Esophagus muscularis mucosa (tissue), 4 donors: ENCODE measurements around the gene NGRN. TPM values are rescaled to one million over a fixed set of nuclear protein-coding genes. Genes with fewer than 3 reads are reported as not detected.
"Not testable (repeated sequence)": the region's sequence is repeated elsewhere in the genome, so short reads cannot be mapped to it uniquely, and the experiment has no call there.

Experiments used
- DNase-seq: peaks from one replicate; pipeline ENCODE4 v3.0.0-alpha.2; 2017; ENCODE audit errors: extremely low spot score
- H3K27ac ChIP-seq, 4 donors: fragments of 200-600 bp; sonication (generic); replicated peaks in 1 of 4; 1 replicate in 3 of 4; 2 replicates in 1 of 4; pipeline ENCODE4 v1.5.1; 2016 to 2019; ENCODE audit warnings: mild to moderate bottlenecking in 1 of 4
- H3K27me3 ChIP-seq, 4 donors: fragments of 200-600 bp; sonication (generic); one replicate each; pipeline versions ENCODE4 v1.5.1 to v1.6.0; 2016 to 2019
- H3K36me3 ChIP-seq, 4 donors: fragments of 200-600 bp; sonication (generic); one replicate each; pipeline ENCODE4 v1.5.1; 2016 to 2019
- H3K4me1 ChIP-seq, 4 donors: fragments of 200-600 bp; sonication (generic); one replicate each; pipeline ENCODE4 v1.5.1; 2016 to 2019
- H3K4me3 ChIP-seq, 4 donors: fragments of 200-600 bp; sonication (generic); 1 replicate in 2 of 4; 2 replicates in 2 of 4; pipeline ENCODE4 v1.5.1; 2016 to 2019; ENCODE audit warnings: mild to moderate bottlenecking in 4 of 4, moderate library complexity in 1 of 4
- H3K9me3 ChIP-seq, 4 donors: fragments of 200-600 bp; sonication (generic); 1 replicate in 3 of 4; 2 replicates in 1 of 4; pipeline ENCODE4 v1.5.1; 2016 to 2019
- EP300 ChIP-seq: sonication (generic); formaldehyde crosslinking; IDR thresholded peaks from one replicate; pipeline ENCODE4 v1.6.1; 2017; ENCODE audit warnings: antibody characterized with exemption
- POLR2A ChIP-seq: fragments of 450-650 bp; IDR thresholded peaks from one replicate; pipeline ENCODE4 v1.6.1; 2017; ENCODE audit warnings: antibody characterized with exemption, moderate library complexity, mild to moderate bottlenecking, low read depth
- POLR2AphosphoS5 ChIP-seq, 2 donors: sonication (generic); formaldehyde crosslinking; IDR thresholded peaks; one replicate each; pipeline ENCODE4 v1.6.1; 2017; ENCODE audit warnings: antibody characterized with exemption in 2 of 2
- WGBS: methylation state at CpG from one replicate; pipeline ENCODE4 v1.1.5; 2018; 5-methylcytosine and 5-hydroxymethylcytosine counted together
- intact Hi-C: fragments of 100-400 bp; cut with DNase I; formaldehyde crosslinking; loops from one replicate; pipeline ENCODE4 v1.15.1; 2023
- total RNA-seq, 4 donors: library from RNA; depleted of rRNA; stranded (reverse); fragments of >200 nt; gene quantifications; one replicate each; pipeline versions ENCODE4 v1.1.0 to v1.2.1, GENCODE V29; 2016
- TF ChIP-seq, protein P1 (sequence below), 3 experiments: fragments of 200-600 bp in 2 of 3; fragments of 450-650 bp in 1 of 3; sonication (generic) in 2 of 3; IDR thresholded peaks; one replicate each; pipeline ENCODE4 v1.5.1; 2017 to 2019; ENCODE audit warnings: antibody characterized with exemption in 3 of 3, mild to moderate bottlenecking in 2 of 3, moderate library complexity in 1 of 3

NGRN gene
- total RNA-seq, 4 donors from 2014 or later = 140 to 166 (median 154) TPM

DNA sequence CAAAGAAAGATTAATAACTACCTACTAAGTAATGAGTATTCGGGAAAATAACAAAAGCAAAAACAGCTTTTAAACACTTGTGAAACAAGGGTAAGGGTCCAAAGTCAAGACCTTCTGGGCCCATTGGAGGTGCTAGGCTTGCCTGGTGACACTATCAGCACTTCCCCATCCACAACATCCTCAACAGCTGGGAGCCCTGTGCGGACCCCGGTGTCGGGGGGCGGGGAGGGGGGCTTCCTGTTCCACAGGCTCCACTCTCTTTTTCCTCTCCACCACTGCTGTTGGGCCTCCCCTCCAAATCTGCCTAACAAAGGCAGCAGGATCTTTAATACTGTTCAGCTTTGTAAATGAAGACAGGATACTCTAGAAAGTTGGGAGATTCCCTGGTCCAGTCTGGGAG is 21.6 kb downstream of the NGRN start:
- Histone ChIP-seq H3K27ac (no peak overlapping the region), H3K36me3 (no peaks in the 10 kb centered on the region), H3K4me1 (peaks cover 0 to 7% (median 0%) of the 10 kb centered on the region in 4 donors), H3K4me3 (no peak overlapping the region), H3K27me3 (no peaks in the 10 kb centered on the region), H3K9me3 (no peaks in the 10 kb centered on the region)
- WGBS = 37% methylated on average over 4 of the region's 5 CpGs
- peak; percentile 75 for DNase-seq
- intact Hi-C loops = no loop called here
- TF ChIP-seq POLR2AphosphoS5 (IDR thresholded peaks at IDR 0.05) = no peak
- TF ChIP-seq, protein P1, sequence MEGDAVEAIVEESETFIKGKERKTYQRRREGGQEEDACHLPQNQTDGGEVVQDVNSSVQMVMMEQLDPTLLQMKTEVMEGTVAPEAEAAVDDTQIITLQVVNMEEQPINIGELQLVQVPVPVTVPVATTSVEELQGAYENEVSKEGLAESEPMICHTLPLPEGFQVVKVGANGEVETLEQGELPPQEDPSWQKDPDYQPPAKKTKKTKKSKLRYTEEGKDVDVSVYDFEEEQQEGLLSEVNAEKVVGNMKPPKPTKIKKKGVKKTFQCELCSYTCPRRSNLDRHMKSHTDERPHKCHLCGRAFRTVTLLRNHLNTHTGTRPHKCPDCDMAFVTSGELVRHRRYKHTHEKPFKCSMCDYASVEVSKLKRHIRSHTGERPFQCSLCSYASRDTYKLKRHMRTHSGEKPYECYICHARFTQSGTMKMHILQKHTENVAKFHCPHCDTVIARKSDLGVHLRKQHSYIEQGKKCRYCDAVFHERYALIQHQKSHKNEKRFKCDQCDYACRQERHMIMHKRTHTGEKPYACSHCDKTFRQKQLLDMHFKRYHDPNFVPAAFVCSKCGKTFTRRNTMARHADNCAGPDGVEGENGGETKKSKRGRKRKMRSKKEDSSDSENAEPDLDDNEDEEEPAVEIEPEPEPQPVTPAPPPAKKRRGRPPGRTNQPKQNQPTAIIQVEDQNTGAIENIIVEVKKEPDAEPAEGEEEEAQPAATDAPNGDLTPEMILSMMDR (IDR thresholded peaks at IDR 0.05) = no peak
- TF ChIP-seq EP300 = no peak
- TF ChIP-seq POLR2A = no peak

DNA sequence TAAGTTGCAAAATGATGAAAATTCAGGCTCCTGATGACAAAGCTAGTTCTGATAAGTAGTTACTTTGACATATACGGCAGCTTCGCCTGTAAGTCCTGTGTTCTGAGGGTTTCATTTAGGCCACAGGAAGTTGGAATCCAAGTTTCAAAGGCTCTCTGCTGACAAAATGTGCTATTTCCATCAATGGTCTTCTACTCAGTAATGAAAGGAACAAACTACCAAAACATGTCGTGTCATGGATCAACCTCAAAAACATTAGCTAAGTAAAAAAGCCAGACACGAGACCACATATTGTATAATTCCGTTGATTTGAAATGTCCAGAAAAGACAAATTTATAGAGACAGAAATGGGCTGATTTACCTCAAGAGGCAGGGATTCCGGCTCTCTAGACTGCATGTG is 22.5 kb downstream of the NGRN start:
- no peak overlapping the region for H3K4me3 ChIP-seq
- peaks cover 0 to 7% (median 0%) of the 10 kb centered on the region in 4 donors for H3K4me1 ChIP-seq
- H3K36me3 ChIP-seq = no peaks in the 10 kb centered on the region
- TF ChIP-seq POLR2AphosphoS5 (IDR thresholded peaks at IDR 0.05) = no peak
- no peak for TF ChIP-seq POLR2A
- no peak for TF ChIP-seq EP300
- TF ChIP-seq, protein P1 (IDR thresholded peaks at IDR 0.05) = no peak
- intact Hi-C loops = no loop called here
- WGBS = 82% methylated on average over 6 of the region's 6 CpGs
- H3K9me3 ChIP-seq = no peaks in the 10 kb centered on the region
- DNase-seq = peak; percentile 24
- no peak overlapping the region for H3K27ac ChIP-seq
- no peaks in the 10 kb centered on the region for H3K27me3 ChIP-seq

DNA sequence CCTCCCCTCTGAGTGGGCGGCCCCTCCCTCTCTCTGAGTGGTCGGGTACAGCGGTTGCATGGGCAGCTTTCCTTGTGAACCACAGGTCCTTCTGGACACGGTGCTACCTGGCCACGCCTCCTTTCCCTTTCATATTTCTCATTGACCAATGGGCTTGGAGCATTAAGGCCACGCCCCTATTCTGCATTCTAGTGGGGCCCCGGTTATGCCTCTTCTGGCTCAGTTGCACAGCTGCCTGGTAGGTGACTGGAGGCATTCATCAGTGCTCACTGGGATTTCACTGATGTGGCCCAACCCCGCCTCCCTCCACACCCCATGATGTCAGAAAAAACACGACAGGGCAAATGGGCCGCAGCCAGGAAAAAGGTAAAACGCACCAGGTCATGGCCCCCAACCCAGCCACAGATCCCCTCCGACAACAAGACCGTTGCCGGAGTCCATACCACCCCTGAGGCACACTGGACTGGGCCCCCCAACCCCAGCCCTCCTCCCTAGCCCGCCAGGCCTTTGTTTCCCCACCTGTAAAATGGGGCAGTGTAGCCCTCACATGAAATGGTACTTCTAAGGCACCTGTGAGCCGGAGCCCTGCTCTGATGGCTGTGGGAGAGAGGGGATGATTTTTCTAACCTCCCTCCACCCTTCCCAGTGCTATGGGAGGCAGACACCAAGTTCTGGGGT is 26.3 kb downstream of the NGRN start:
- intact Hi-C loops = no loop called here
- DNase-seq = no peak
- Histone ChIP-seq H3K27me3 (peaks cover 0 to 5% (median 0%) of the 10 kb centered on the region in 4 donors), H3K4me1 (peaks cover 0 to 16% (median 11%) of the 10 kb centered on the region in 4 donors), H3K27ac (no peak overlapping the region), H3K4me3 (no peak overlapping the region), H3K36me3 (no peaks in the 10 kb centered on the region), H3K9me3 (no peaks in the 10 kb centered on the region)
- 78% methylated on average over 16 of the region's 16 CpGs for WGBS
- TF ChIP-seq EP300 = no peak
- TF ChIP-seq, protein P1 (IDR thresholded peaks at IDR 0.05) = no peak
- no peak for TF ChIP-seq POLR2AphosphoS5 (IDR thresholded peaks at IDR 0.05)
- TF ChIP-seq POLR2A = no peak

DNA sequence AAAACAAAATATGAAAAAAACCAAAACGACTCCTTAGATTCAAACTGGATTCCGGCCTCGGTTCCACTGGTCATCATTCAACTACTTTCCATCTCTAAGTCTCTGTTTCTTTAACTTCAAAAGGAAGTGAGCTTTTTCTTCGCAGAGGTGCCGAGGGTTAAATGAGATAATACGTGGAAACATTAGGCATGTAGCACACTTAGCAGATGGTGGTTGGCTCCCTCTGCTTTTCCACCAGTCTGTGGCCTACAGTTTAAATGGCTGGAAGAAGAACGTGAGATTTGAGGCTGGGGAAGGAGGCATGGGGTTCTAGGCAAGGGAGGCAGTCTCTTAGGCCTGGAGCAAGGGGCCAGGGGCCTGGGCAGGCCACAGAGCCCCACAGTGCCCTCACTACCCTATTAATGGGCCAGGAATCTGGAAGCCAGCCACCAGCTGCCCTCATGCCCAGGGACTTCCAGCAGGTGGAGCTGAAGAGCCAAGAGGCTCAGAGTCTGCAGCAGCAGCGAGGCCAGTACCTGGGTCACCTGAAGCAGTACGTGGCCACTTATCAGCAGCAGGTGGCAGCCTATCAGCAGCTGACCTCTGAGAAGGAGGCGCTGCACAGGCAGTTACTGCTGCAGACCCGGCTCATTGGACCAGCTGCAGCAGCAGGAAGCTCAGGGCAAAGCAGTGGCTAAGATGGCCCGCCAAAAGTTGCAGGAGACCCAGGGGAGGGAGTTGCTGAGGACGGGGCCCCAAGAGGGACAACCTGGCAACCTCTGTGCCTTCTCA is 27.8 kb downstream of the NGRN start:
- intact Hi-C loops = not testable (repeated sequence)

More for the DNA sequence above, 27.8 kb downstream of the NGRN start:
- not testable (repeated sequence) for DNase-seq, H3K9me3 ChIP-seq, H3K27me3 ChIP-seq, H3K4me3 ChIP-seq, H3K27ac ChIP-seq, H3K36me3 ChIP-seq
- TF ChIP-seq, protein P1 (IDR thresholded peaks at IDR 0.05) = peak; percentile 64 to 93 (median 67)
- TF ChIP-seq POLR2AphosphoS5 (IDR thresholded peaks at IDR 0.05) = peak in 1 of 2 donors; percentile 23
- peaks cover 0 to 14% (median 9%) of the 10 kb centered on the region in 4 donors for H3K4me1 ChIP-seq
- WGBS = 56% methylated on average over 12 of the region's 13 CpGs
